Measurements from ENCODE around the gene CDK15. TPM values are rescaled to one million over a fixed set of nuclear protein-coding genes. Genes with fewer than 3 reads are reported as not detected.

CDK15 gene
- total RNA-seq, 1 experiment from 2014 or later = not detected

GRCh38 chr2:201837391-201837790, 31.1 kb downstream of the CDK15 start:
- Histone ChIP-seq H3K9me3 (ENCODE audit: control insufficient read depth in 1 of 2, insufficient read depth in 1 of 2, low read depth in 1 of 2, low read length in 2 of 2) (no peaks in the 10 kb centered on the region; a peak in 2 of 4 replicates), H3K9ac (ENCODE audit: low read length) (no peak overlapping the region), H3K36me3 (ENCODE audit: control insufficient read depth in 1 of 2, insufficient read depth in 2 of 2, low read length in 2 of 2) (no peaks in the 10 kb centered on the region), H3K79me2 (ENCODE audit: insufficient read depth, low read length) (no peaks in the 10 kb centered on the region), H3K4me2 (ENCODE audit: low read length) (no peak overlapping the region), H3K27ac (ENCODE audit: low read depth, low read length) (no peak overlapping the region), H3K4me1 (ENCODE audit: control insufficient read depth in 1 of 2, insufficient read depth in 2 of 2, low read length in 2 of 2) (0 out of 4 replicates have a peak, but pooled peaks cover 0 to 2% of the 10 kb centered on the region in 2 experiments), H3K27me3 (ENCODE audit: insufficient read depth, low read length) (no peaks in the 10 kb centered on the region), H3K4me3 (replicated peaks in 1 of 2; ENCODE audit: low read depth in 1 of 2, low read length in 2 of 2) (no peak overlapping the region), H3K9me2 (ENCODE audit: insufficient read depth) (no peaks in the 10 kb centered on the region), H2AFZ (ENCODE audit: low read depth, low read length, poor library complexity, severe bottlenecking) (no peak overlapping the region), H4K20me1 (ENCODE audit: insufficient read depth) (no peaks in the 10 kb centered on the region)
- TF ChIP-seq, protein P1, sequence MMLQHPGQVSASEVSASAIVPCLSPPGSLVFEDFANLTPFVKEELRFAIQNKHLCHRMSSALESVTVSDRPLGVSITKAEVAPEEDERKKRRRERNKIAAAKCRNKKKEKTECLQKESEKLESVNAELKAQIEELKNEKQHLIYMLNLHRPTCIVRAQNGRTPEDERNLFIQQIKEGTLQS (IDR thresholded peaks at IDR 0.05) = no peak
- TF ChIP-seq POLR2A (IDR thresholded peaks at IDR 0.05; ENCODE audit: borderline replicate concordance, extremely low read depth, insufficient read depth, insufficient read length) (no peak), CEBPB (IDR thresholded peaks at IDR 0.05; ENCODE audit: low read depth) (no peak), ZBTB33 (IDR thresholded peaks at IDR 0.05; ENCODE audit: extremely low read depth, insufficient replicate concordance, low read length) (no peak), EZH2phosphoT487 (IDR thresholded peaks at IDR 0.05; ENCODE audit: borderline replicate concordance) (no peak), TCF7L2 (IDR thresholded peaks at IDR 0.05; ENCODE audit: borderline replicate concordance, extremely low read depth, insufficient read depth, insufficient read length) (no peak), MAX (IDR thresholded peaks at IDR 0.05) (no peak), ZNF274 (IDR thresholded peaks at IDR 0.05; ENCODE audit: low read depth, low read length) (no peak), EGR1 (IDR thresholded peaks at IDR 0.05; ENCODE audit: low read depth) (no peak), SRF (IDR thresholded peaks at IDR 0.05; ENCODE audit: low read depth) (no peak), REST (IDR thresholded peaks at IDR 0.05; ENCODE audit: low read depth) (no peak), FOSL1 (IDR thresholded peaks at IDR 0.05; ENCODE audit: low read depth) (no peak), CBX3 (IDR thresholded peaks at IDR 0.05; ENCODE audit: low read depth) (no peak), SP1 (IDR thresholded peaks at IDR 0.05; ENCODE audit: low read depth) (no peak), SIN3A (IDR thresholded peaks at IDR 0.05; ENCODE audit: low read depth) (no peak), YY1 (IDR thresholded peaks at IDR 0.05; ENCODE audit: extremely low read depth, insufficient replicate concordance, low read depth, low read length) (no peak), ZFX (IDR thresholded peaks at IDR 0.05) (no peak), EZH2 (IDR thresholded peaks at IDR 0.05) (no peak), RAD21 (IDR thresholded peaks at IDR 0.05; ENCODE audit: low read depth) (no peak)
- TF ChIP-seq, protein P2, sequence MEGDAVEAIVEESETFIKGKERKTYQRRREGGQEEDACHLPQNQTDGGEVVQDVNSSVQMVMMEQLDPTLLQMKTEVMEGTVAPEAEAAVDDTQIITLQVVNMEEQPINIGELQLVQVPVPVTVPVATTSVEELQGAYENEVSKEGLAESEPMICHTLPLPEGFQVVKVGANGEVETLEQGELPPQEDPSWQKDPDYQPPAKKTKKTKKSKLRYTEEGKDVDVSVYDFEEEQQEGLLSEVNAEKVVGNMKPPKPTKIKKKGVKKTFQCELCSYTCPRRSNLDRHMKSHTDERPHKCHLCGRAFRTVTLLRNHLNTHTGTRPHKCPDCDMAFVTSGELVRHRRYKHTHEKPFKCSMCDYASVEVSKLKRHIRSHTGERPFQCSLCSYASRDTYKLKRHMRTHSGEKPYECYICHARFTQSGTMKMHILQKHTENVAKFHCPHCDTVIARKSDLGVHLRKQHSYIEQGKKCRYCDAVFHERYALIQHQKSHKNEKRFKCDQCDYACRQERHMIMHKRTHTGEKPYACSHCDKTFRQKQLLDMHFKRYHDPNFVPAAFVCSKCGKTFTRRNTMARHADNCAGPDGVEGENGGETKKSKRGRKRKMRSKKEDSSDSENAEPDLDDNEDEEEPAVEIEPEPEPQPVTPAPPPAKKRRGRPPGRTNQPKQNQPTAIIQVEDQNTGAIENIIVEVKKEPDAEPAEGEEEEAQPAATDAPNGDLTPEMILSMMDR (IDR thresholded peaks at IDR 0.05 in 2 of 3, conservative IDR thresholded peaks at IDR 0.05 in 1 of 3; ENCODE audit: borderline replicate concordance in 1 of 3, insufficient read depth in 1 of 3, low read depth in 2 of 3, low read length in 2 of 3) = no peak
- no TSS peak for BruUV-seq (replicated peaks)
- RAD21 ChIA-PET (ENCODE audit: low non-redundant PET in 1 of 2, low total read pairs in 2 of 2, uncharacterized antibody in 2 of 2, unreplicated experiment in 2 of 2) = no interaction called here
- CTCF ChIA-PET = no interaction called here
- ATAC-seq (no peak), DNase-seq (ENCODE audit: low read depth, low spot score) (no peak)
- POLR2A ChIA-PET = no interaction called here
- intact Hi-C loops (cut with micrococcal nuclease) = no loop called here

Measured in HCT116 (cell line).